22Rv1 (cell line): ENCODE results near the gene ACE.

Source experiments
- CTCF ChIP-seq: fragments of 450-650 bp; IDR thresholded peaks from 2 replicates; pipeline ENCODE4 v1.5.1; 2017; ENCODE audit warnings: mild to moderate bottlenecking
- ZFX ChIP-seq: fragments of 450-650 bp; IDR thresholded peaks from 2 replicates; pipeline ENCODE4 v1.6.1; 2017; ENCODE audit warnings: antibody characterized with exemption, borderline replicate concordance

GRCh38 chr17:63429766-63430165 lies 47.1 kb upstream of the ACE start:
- TF ChIP-seq CTCF, result no peak
- no peak for TF ChIP-seq ZFX
